ENCODE results near the gene RXYLT1.

Gene RXYLT1

GRCh38 chr12:63787306-63787705, 7.6 kb downstream of the RXYLT1 start:
- DNase-seq (ENCODE audit: low read depth), result no peak
- in situ Hi-C loops (cut with HindIII; ENCODE audit: low sequenced_read_pairs), result no loop called here
- TF ChIP-seq, protein P1, sequence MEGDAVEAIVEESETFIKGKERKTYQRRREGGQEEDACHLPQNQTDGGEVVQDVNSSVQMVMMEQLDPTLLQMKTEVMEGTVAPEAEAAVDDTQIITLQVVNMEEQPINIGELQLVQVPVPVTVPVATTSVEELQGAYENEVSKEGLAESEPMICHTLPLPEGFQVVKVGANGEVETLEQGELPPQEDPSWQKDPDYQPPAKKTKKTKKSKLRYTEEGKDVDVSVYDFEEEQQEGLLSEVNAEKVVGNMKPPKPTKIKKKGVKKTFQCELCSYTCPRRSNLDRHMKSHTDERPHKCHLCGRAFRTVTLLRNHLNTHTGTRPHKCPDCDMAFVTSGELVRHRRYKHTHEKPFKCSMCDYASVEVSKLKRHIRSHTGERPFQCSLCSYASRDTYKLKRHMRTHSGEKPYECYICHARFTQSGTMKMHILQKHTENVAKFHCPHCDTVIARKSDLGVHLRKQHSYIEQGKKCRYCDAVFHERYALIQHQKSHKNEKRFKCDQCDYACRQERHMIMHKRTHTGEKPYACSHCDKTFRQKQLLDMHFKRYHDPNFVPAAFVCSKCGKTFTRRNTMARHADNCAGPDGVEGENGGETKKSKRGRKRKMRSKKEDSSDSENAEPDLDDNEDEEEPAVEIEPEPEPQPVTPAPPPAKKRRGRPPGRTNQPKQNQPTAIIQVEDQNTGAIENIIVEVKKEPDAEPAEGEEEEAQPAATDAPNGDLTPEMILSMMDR (IDR thresholded peaks at IDR 0.05; ENCODE audit: low read depth, low read length, missing control alignments), result no peak
- H3K4me3 ChIP-seq (ENCODE audit: low read depth, low read length), result no peak overlapping the region

- TF ChIP-seq, protein P1 (IDR thresholded peaks at IDR 0.05; ENCODE audit: low read depth, low read length, missing control alignments), result no peak
- no peak overlapping the region for H3K4me3 ChIP-seq (ENCODE audit: low read depth, low read length)
- DNase-seq (ENCODE audit: low read depth), result no peak
- in situ Hi-C loops (cut with HindIII; ENCODE audit: low sequenced_read_pairs), result no loop called here
These were observed 10.9 kb downstream of the RXYLT1 start for GRCh38 chr12:63790608-63790945.

- TF ChIP-seq, protein P1 (IDR thresholded peaks at IDR 0.05; ENCODE audit: low read depth, low read length, missing control alignments), result no peak
- H3K4me3 ChIP-seq (ENCODE audit: low read depth, low read length), result no peak overlapping the region
- in situ Hi-C loops (cut with HindIII; ENCODE audit: low sequenced_read_pairs), result no loop called here
- no peak for DNase-seq (ENCODE audit: low read depth)
These were observed 12.6 kb downstream of the RXYLT1 start for GRCh38 chr12:63792338-63792737.

DNA sequence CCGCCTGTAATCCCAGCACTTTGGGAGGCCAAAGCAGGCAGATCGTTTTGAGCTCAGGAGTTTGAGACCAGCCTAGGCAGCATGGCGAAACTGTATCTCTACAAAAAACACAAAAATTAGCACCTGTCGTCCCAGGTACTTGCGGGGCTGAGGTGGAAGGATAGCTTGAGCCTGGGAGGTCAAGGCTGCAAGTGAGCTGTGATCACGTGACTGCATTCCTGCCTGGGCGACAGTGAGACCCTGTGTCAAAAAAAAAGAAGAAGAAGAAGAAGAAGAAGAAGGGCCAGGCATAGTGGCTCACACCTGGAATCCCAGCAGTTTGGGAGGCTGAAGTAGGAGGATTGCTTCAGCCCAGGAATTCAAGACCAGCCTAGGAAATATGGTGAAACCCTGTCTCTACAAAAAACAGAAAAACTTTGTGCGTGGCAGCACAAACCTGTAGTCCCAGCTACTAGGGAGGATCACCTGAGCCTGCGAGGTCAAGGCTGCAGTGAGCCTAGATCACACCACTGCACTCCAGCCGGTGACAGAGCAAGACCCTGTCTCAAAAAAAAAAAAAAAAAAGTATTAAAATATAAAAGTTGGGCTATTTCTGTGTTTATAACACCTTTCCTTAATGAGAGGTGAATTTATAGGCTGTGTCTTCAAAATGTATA, 15.5 kb downstream of the RXYLT1 start:
- no peak overlapping the region for H3K4me3 ChIP-seq (ENCODE audit: low read depth, low read length)
- TF ChIP-seq, protein P1 (IDR thresholded peaks at IDR 0.05; ENCODE audit: low read depth, low read length, missing control alignments), result no peak
- in situ Hi-C loops (cut with HindIII; ENCODE audit: low sequenced_read_pairs), result no loop called here
- DNase-seq (ENCODE audit: low read depth), result no peak

GRCh38 chr12:63795944-63796343, 16.2 kb downstream of the RXYLT1 start:
- TF ChIP-seq, protein P1 (IDR thresholded peaks at IDR 0.05; ENCODE audit: low read depth, low read length, missing control alignments), result no peak
- DNase-seq (ENCODE audit: low read depth), result no peak
- H3K4me3 ChIP-seq (ENCODE audit: low read depth, low read length), result no peak overlapping the region
- in situ Hi-C loops (cut with HindIII; ENCODE audit: low sequenced_read_pairs), result no loop called here

- in situ Hi-C loops (cut with HindIII; ENCODE audit: low sequenced_read_pairs), result no loop called here
- no peak overlapping the region for H3K4me3 ChIP-seq (ENCODE audit: low read depth, low read length)
- DNase-seq (ENCODE audit: low read depth), result peak; percentile 26
- TF ChIP-seq, protein P1 (IDR thresholded peaks at IDR 0.05; ENCODE audit: low read depth, low read length, missing control alignments), result peak; percentile 50
These were observed 22.4 kb downstream of the RXYLT1 start for GRCh38 chr12:63802012-63802608.

All from astrocyte of the cerebellum (primary cell).